IMR-90 (cell line): ENCODE measurements around the gene PRRX1. TPM values are rescaled to one million over a fixed set of nuclear protein-coding genes. Genes with fewer than 3 reads are reported as not detected.

Experiments used
- ATAC-seq: fragments of 200-7000 bp; cut with Tn5 transposase; 2 replicates; pipeline ENCODE4 v1.9.1; 2020; ENCODE audit warnings: low read depth, mild to moderate bottlenecking, moderate library complexity
- BruUV-seq: library from RNA; stranded (reverse); fragments of 400-500 nt; replicated peaks from 2 replicates; lab custom pipeline; 2021; lab: Mats Ljungman, UMichigan
- CTCF ChIA-PET: fragments of 300-600 bp; formaldehyde crosslinking; extraction: SDS; loops from one replicate; lab custom pipeline; 2021; ENCODE audit warnings: antibody characterized with exemption; lab: Yijun Ruan, JAX
- POLR2A ChIA-PET: fragments of 300-600 bp; sonication (Branson Sonifier 250); formaldehyde crosslinking; loops from one replicate; lab custom pipeline; 2022; ENCODE audit warnings: antibody characterized with exemption; ENCODE audit not compliant: unreplicated experiment; lab: Charles Lee
- DNase-seq: peaks from one replicate; pipeline ENCODE4 v3.0.0; 2013
- H2AFZ ChIP-seq: replicated peaks from 2 replicates; pipeline ENCODE3; 2013; ENCODE audit warnings: low read length, mild to moderate bottlenecking; ENCODE audit not compliant: poor library complexity
- H2AK5ac ChIP-seq: 2 replicates; pipeline ENCODE4 v1.6.1; 2013; ENCODE audit warnings: low read depth, low read length, inconsistent platforms
- H2AK9ac ChIP-seq: replicated peaks from 2 replicates; pipeline ENCODE3; 2013; ENCODE audit warnings: mild to moderate bottlenecking, low read depth, low read length, moderate library complexity; ENCODE audit not compliant: poor library complexity
- H2BK120ac ChIP-seq: 2 replicates; pipeline ENCODE4 v1.6.1; 2013; ENCODE audit warnings: low read depth, low read length, inconsistent platforms
- H2BK15ac ChIP-seq: 3 replicates; pipeline ENCODE4 v1.6.1; 2013; ENCODE audit warnings: low read depth, low read length, inconsistent platforms
- H2BK20ac ChIP-seq: 2 replicates; pipeline ENCODE4 v1.6.1; 2013; ENCODE audit warnings: low read depth, mild to moderate bottlenecking, inconsistent platforms, low read length, moderate library complexity
- H2BK5ac ChIP-seq: 2 replicates; pipeline ENCODE4 v1.6.1; 2013; ENCODE audit warnings: mild to moderate bottlenecking, low read depth, low read length, inconsistent platforms; ENCODE audit not compliant: poor library complexity, severe bottlenecking
- H3K14ac ChIP-seq: replicated peaks from 2 replicates; pipeline ENCODE4 v1.6.1; 2013; ENCODE audit warnings: low read depth, low read length, inconsistent platforms
- H3K18ac ChIP-seq: 2 replicates; pipeline ENCODE4 v1.6.1; 2013; ENCODE audit warnings: low read depth, low read length, control low read depth
- H3K23ac ChIP-seq: 2 replicates; pipeline ENCODE4 v1.6.1; 2013; ENCODE audit warnings: low read depth, low read length, inconsistent platforms
- H3K27ac ChIP-seq: 2 replicates; pipeline ENCODE4 v1.5.1; 2013; ENCODE audit warnings: mild to moderate bottlenecking, control low read depth, low read length; ENCODE audit not compliant: insufficient read depth
- H3K27me3 ChIP-seq: 2 replicates; pipeline ENCODE4 v1.6.1; 2013; ENCODE audit warnings: low read length; ENCODE audit not compliant: control insufficient read depth, insufficient read depth
- H3K36me3 ChIP-seq: 2 replicates; pipeline ENCODE4 v1.6.1; 2013; ENCODE audit warnings: low read length, mixed read lengths; ENCODE audit not compliant: control insufficient read depth, insufficient read depth
- H3K4ac ChIP-seq: 2 replicates; pipeline ENCODE4 v1.6.1; 2013; ENCODE audit warnings: low read depth, low read length, inconsistent platforms
- H3K4me1 ChIP-seq: 2 replicates; pipeline ENCODE4 v1.6.1; 2013; ENCODE audit warnings: low read length, mixed read lengths; ENCODE audit not compliant: control insufficient read depth, insufficient read depth
- H3K4me2 ChIP-seq: 2 replicates; pipeline ENCODE4 v1.6.1; 2013; ENCODE audit warnings: low read depth, mild to moderate bottlenecking, control low read depth, low read length, moderate library complexity
- H3K4me3 ChIP-seq: 2 replicates; pipeline ENCODE4 v1.5.1; 2013; ENCODE audit warnings: low read depth, mild to moderate bottlenecking, control low read depth, low read length, moderate library complexity; ENCODE audit not compliant: insufficient read depth
- H3K56ac ChIP-seq: 2 replicates; pipeline ENCODE4 v1.6.1; 2013; ENCODE audit warnings: low read length, inconsistent platforms; ENCODE audit not compliant: insufficient read depth; ENCODE audit errors: extremely low read depth
- H3K79me1 ChIP-seq, 2 experiments: 2 replicates each; pipeline ENCODE4 v1.6.1; 2013; ENCODE audit warnings: low read length in 2 of 2, inconsistent platforms in 1 of 2, low read depth in 1 of 2
- H3K9ac ChIP-seq: 2 replicates; pipeline ENCODE4 v1.6.1; 2013; ENCODE audit warnings: low read depth, low read length, control low read depth
- H3K9me1 ChIP-seq: 2 replicates; pipeline ENCODE4 v1.6.1; 2013; ENCODE audit warnings: low read length, inconsistent platforms; ENCODE audit not compliant: insufficient read depth
- H3K9me3 ChIP-seq: 2 replicates; pipeline ENCODE4 v1.6.1; 2013; ENCODE audit warnings: low read length; ENCODE audit not compliant: control insufficient read depth, insufficient read depth
- H4K20me1 ChIP-seq: 2 replicates; pipeline ENCODE4 v1.6.1; 2013; ENCODE audit warnings: low read length, inconsistent platforms; ENCODE audit not compliant: insufficient read depth
- H4K5ac ChIP-seq: 2 replicates; pipeline ENCODE4 v1.6.1; 2013; ENCODE audit warnings: mild to moderate bottlenecking, low read depth, low read length, control low read depth
- H4K8ac ChIP-seq, 2 experiments: 2 replicates each; pipeline ENCODE4 v1.6.1; 2013; ENCODE audit warnings: low read depth in 2 of 2, low read length in 2 of 2, control low read depth in 1 of 2, inconsistent platforms in 1 of 2
- H4K91ac ChIP-seq: 2 replicates; pipeline ENCODE4 v1.6.1; 2013; ENCODE audit warnings: low read depth, low read length, inconsistent platforms; ENCODE audit not compliant: insufficient read depth
- CEBPB ChIP-seq: IDR thresholded peaks from 2 replicates; pipeline ENCODE4 v1.6.1; 2012; ENCODE audit warnings: low read depth, low read length, improper control_type of control experiment
- ELK1 ChIP-seq: fragments of 150-350 bp; IDR thresholded peaks from 2 replicates; pipeline ENCODE4 v1.6.1; 2016; ENCODE audit warnings: low read depth, mild to moderate bottlenecking, low read length, moderate library complexity, borderline replicate concordance
- MAFK ChIP-seq: IDR thresholded peaks from 2 replicates; pipeline ENCODE4 v1.6.1; 2012; ENCODE audit warnings: low read depth, low read length, improper control_type of control experiment
- MAZ ChIP-seq: IDR thresholded peaks from 2 replicates; pipeline ENCODE4 v1.6.1; 2012; ENCODE audit warnings: low read depth, mild to moderate bottlenecking, low read length, improper control_type of control experiment, moderate library complexity, borderline replicate concordance
- POLR2A ChIP-seq: IDR thresholded peaks from 2 replicates; pipeline ENCODE4 v1.6.1; 2012; ENCODE audit warnings: mild to moderate bottlenecking, low read depth, low read length
- WGBS, 2 experiments: methylation state at CpG; one replicate each; pipeline versions ENCODE4 v1.1.5 to v1.1.7; 2013; ENCODE audit warnings: missing lambda C conversion rate in 2 of 2; ENCODE audit not compliant: insufficient read length in 1 of 2; ENCODE audit errors: extremely low coverage in 2 of 2; 5-methylcytosine and 5-hydroxymethylcytosine counted together
- dilution Hi-C: fragments of 300-500 bp; cut with HindIII; formaldehyde crosslinking; loops from one replicate; pipeline ENCODE4 v1.14.3; 2018; ENCODE audit warnings: low sequenced_read_pairs; ENCODE audit not compliant: unreplicated experiment
- in situ Hi-C: fragments of 300-500 bp; cut with MboI; formaldehyde crosslinking; loops from 3 replicates; pipeline ENCODE4 v1.14.3; 2019; ENCODE audit warnings: low sequenced_read_pairs, inconsistent platforms, mixed read lengths
- intact Hi-C: fragments of 100-400 bp; cut with micrococcal nuclease; formaldehyde crosslinking; loops from 2 replicates; pipeline ENCODE4 v1.10.0; 2022
- polyA plus RNA-seq, 3 experiments: library from polyadenylated mRNA; depleted of rRNA; stranded (reverse); fragments of >200 nt; gene quantifications; 2 replicates each; pipeline ENCODE4 v1.2.3, GENCODE V29; 2012; ENCODE audit warnings: low replicate concordance in 1 of 3
- total RNA-seq: library from RNA; depleted of rRNA; stranded (reverse); fragments of >200 nt; gene quantifications from 2 replicates; pipeline ENCODE4 v1.2.3, GENCODE V29; 2012

The PRRX1 gene
- total and polyA plus RNA-seq, 2 of the 4 experiments (the other 2 are of a cell fraction) = 50.0 to 65.4 TPM

DNA sequence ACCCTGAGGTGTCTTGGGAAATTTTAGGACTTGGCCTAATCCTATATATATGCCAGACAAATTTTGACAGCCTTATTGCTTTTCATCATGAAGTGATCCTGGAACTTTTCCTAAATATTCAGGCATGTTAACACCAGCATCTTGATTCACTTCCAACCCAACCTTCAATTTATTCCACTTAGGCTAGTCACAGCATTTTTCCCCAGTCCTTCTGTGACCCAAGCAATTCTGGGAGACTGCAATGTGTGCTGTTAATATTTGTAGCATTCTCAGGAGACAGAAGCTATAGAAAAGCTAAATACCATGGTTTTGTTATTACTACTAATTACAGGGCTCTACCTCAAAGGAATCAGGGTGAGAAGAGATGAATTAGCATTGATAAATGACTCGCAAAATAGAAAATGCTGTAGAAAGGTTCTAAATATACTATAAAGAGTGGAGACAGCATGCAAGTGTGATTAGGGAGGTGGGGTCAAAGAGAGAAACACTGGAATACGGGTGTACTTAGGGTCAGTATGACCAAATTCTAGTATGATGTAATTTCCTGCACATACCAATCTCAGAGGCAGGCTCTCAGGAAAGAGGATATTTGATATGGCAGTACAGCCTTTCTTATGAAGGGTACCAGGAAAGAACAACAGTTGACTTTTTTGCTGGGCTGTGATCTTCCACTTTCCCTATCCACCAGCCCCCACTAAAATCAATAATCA, 29.1 kb downstream of the PRRX1 start:
- Histone ChIP-seq H3K27me3 (no peaks in the 10 kb centered on the region), H4K20me1 (no peaks in the 10 kb centered on the region; the same call in 1 of the 2 replicates), H2BK20ac (peak overlapping the region; percentile 58), H2BK120ac (peak overlapping the region; percentile 61), H3K4me2 (peak overlapping the region; percentile 72; the same call in 1 of the 2 replicates), H3K23ac (peak overlapping the region; percentile 44; the same call in 1 of the 2 replicates), H2BK5ac (peak overlapping the region; percentile 70), H3K9me1 (peaks cover 6% of the 10 kb centered on the region; the same call in 1 of the 2 replicates), H3K27ac (peak overlapping the region; percentile 5; the same call in 1 of the 2 replicates), H4K8ac (peak overlapping the region in 1 of 2 experiments; percentile 14; a peak in 2 of 4 replicates), H3K9me3 (no peaks in the 10 kb centered on the region), H2AK9ac (no peak overlapping the region), H2AK5ac (no peak overlapping the region), H4K5ac (no peak overlapping the region; the same call in 1 of the 2 replicates), H3K79me1 (peaks cover 15 to 58% of the 10 kb centered on the region in 2 experiments), H3K14ac (0 out of 2 replicates have a peak overlapping the region, but pooled peaks have one; percentile 38), H3K36me3 (0 out of 2 replicates have a peak, but pooled peaks cover 2% of the 10 kb centered on the region), H3K4ac (peak overlapping the region; percentile 35; the same call in 1 of the 2 replicates), H4K91ac (peak overlapping the region; percentile 21; the same call in 1 of the 2 replicates), H2AFZ (no peak overlapping the region), H3K18ac (peak overlapping the region; percentile 64), H3K56ac (no peak overlapping the region), H3K4me3 (no peak overlapping the region), H3K9ac (no peak overlapping the region), H3K4me1 (peaks cover 14% of the 10 kb centered on the region), H2BK15ac (no peak overlapping the region)
- POLR2A ChIA-PET = no interaction called here
- in situ Hi-C loops (no loop called here), dilution Hi-C loops (no loop called here), intact Hi-C loops (no loop called here)
- CTCF ChIA-PET = interaction anchor here (0.9 kb wide), 1 partner anchor 20 kb away, joined by 10 read pairs; no protein-coding TSS in a partner anchor
- TF ChIP-seq MAZ (no peak), MAFK (no peak), POLR2A (no peak), ELK1 (no peak), CEBPB (peak; percentile 83)
- WGBS, 2 experiments = no CpG with 5 or more reads among the region's 2 CpGs
- DNase-seq (peak; percentile 91), ATAC-seq (peak; percentile 82)
- BruUV-seq = no TSS peak
